Right renal cortex interstitium (tissue), 3 donors: Measurements from ENCODE around the gene IL16. TPM values are rescaled to one million over a fixed set of nuclear protein-coding genes. Genes with fewer than 3 reads are reported as not detected.

ENCODE experiments used
- DNase-seq, 3 donors: peaks; one replicate each; pipeline ENCODE4 v3.0.0-alpha.2; 2013; ENCODE audit warnings: low read depth in 3 of 3, low spot score in 2 of 3
- polyA plus RNA-seq, 3 donors: library from polyadenylated mRNA; unstranded; fragments of 120-200 nt; gene quantifications; one replicate each; pipeline ENCODE4 v1.2.1, GENCODE V29; 2013; ENCODE audit not compliant: insufficient read length in 3 of 3

IL16 gene
- polyA plus RNA-seq, 3 donors: 4.9 to 6.2 (median 6.1) TPM

- DNase-seq: no peak
Measured at GRCh38 chr15:81286621-81287121, 90.0 kb downstream of the IL16 start.

- no peak for DNase-seq
Measured at GRCh38 chr15:81288040-81288439, 91.4 kb downstream of the IL16 start.

DNA sequence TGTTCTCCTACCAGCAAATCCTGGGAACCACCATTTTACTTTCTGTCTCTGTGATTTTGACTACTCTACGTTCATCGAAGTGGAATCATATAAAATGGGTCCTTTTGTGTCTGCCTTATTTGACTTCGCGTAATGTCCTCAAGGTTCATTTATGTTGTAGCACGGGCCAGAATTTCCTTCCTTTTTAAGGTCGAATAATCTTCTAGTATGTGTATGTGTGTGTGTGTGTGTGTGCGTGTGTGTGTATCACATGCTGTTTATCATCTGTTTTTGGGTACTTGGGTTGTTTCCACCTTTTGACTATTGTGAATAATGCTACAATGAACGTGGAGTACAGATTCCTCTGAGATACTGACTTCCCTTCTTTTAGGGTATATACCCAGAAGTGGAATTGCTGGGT, 91.9 kb downstream of the IL16 start:
- DNase-seq: no peak

DNA sequence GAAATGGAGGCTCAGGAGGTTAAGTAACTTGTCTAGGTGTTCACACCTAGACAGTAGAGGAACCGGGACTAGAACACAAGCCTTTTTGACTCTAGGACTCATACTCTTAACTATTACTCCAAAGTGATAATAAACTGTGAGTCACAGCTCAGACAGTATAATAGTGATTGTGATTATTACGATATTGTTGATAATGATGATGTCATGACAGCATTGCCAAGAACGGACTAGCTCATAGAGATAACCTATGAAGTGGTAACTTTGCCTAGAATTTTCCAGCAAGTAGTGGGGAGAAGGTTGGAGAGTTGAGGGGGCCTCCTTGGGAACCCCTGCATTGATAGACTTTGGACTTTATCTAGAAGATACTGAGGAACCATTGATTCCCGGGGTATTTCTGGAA, 93.2 kb downstream of the IL16 start:
- no peak for DNase-seq

- no peak for DNase-seq
Measured at GRCh38 chr15:81291916-81292522, 95.3 kb downstream of the IL16 start.

GRCh38 chr15:81292523-81293001, 95.9 kb downstream of the IL16 start:
- DNase-seq: no peak

GRCh38 chr15:81293728-81294515, 97.2 kb downstream of the IL16 start:
- DNase-seq: no peak

- DNase-seq: no peak
Measured at GRCh38 chr15:81294516-81294880, 97.8 kb downstream of the IL16 start.

GRCh38 chr15:81295486-81296121, 98.9 kb downstream of the IL16 start:
- DNase-seq: no peak

DNA sequence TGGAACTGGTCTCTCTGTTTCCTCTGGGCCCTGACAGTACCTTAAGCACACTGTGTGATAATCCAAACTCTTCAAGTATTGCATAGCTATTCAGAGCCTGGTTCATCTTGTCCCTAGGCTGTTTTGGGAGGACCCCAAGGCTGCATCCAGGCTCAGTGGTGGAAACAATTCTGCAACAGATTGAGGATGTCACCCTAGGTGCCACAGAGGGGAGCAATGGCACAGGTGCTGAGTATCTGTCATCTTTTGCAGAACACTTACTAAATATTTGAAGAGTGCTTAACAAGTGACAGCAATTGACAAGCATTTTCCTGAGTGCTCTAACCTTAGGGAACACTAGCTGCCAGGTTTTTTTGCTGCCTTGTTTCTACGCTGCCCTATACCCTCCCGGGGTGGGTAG, 99.5 kb downstream of the IL16 start:
- DNase-seq: no peak

DNA sequence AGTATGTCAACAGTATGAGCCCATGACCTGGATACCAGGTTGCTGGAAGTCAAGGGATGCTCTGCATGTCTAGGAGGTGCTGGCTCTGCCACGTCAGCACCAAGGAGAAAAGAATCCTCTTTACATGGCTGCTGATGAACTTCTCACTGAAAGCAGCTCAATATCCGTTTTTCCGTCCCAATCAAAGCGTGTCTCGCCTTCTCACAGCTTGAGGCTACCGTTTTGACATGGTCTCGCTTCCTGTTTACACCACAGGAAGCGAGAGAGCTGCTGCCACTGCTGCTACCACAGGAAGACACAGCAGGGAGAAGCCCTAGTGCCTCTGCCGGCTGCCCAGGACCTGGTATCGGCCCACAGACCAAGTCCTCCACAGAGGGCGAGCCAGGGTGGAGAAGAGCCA, 100.0 kb downstream of the IL16 start:
- DNase-seq: no peak

GRCh38 chr15:81297147-81297572, 100.5 kb downstream of the IL16 start:
- no peak for DNase-seq

DNA sequence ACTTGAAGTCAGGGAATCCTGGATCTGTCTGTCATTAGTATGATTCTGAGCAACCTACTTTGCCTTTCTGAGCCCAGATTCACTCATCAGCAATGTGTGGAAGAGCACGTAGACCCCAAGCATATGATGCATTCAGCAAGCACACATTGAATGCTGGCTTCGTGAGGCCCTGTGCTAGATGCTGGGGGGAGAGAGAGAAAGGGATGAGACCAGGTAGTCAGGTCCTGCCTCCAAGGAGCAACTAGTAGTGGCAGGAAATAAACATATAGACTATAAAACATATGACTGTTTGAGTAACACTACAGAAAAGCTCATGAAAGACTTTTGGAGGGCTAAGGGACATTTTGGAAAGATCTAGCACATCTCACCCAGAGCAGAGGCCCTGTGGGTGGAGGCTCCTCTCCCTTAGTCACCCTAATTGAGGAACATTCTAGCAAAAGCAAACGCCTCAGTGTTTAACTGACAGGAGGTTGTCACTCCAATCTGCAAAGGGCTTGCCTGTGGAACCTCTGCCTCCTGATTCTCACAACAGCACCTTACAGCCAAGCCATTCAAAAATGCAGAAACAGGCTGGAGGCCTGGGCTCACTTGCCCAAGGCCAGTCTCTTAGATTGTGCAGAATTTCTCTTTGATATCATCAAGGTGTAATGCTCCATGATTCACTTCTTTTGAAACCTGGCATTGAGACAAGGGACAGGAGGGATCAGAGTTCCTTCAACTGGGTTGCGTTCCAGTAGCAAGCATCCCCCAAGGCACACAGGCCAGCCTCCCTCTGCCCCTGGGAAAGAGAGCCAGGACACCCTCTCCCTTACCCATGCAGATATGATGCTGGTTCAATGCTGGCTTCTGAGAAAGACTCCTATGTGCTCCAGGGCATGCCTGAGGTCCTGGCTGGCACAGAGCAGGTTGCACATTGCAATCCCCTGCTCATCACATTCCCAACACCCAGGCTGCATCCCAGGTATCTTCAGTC, 101.2 kb downstream of the IL16 start:
- no peak for DNase-seq

GRCh38 chr15:81298611-81299010, 101.9 kb downstream of the IL16 start:
- no peak for DNase-seq

DNA sequence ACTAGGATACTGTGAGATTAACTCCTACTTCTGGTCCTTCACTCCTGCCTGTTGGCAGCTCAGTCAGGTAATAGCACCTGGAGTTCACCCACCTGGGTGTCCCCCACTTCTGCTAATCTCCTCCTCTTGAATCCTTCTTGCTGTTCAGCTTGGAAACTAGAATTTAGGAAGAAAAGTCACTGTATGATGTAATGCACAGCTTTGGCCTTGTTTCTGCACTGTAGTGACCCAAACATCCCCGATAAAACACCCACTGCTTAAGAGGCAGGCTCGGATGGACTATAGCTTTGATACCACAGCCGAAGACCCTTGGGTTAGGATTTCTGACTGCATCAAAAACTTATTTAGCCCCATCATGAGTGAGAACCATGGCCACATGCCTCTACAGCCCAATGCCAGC, 102.5 kb downstream of the IL16 start:
- DNase-seq: no peak

DNA sequence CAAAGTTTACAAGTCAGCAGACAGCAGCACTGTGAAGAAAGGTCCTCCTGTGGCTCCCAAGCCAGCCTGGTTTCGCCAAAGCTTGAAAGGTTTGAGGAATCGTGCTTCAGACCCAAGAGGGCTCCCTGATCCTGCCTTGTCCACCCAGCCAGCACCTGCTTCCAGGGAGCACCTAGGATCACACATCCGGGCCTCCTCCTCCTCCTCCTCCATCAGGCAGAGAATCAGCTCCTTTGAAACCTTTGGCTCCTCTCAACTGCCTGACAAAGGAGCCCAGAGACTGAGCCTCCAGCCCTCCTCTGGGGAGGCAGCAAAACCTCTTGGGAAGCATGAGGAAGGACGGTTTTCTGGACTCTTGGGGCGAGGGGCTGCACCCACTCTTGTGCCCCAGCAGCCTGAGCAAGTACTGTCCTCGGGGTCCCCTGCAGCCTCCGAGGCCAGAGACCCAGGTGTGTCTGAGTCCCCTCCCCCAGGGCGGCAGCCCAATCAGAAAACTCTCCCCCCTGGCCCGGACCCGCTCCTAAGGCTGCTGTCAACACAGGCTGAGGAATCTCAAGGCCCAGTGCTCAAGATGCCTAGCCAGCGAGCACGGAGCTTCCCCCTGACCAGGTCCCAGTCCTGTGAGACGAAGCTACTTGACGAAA, 103.1 kb downstream of the IL16 start:
- DNase-seq: no peak

DNA sequence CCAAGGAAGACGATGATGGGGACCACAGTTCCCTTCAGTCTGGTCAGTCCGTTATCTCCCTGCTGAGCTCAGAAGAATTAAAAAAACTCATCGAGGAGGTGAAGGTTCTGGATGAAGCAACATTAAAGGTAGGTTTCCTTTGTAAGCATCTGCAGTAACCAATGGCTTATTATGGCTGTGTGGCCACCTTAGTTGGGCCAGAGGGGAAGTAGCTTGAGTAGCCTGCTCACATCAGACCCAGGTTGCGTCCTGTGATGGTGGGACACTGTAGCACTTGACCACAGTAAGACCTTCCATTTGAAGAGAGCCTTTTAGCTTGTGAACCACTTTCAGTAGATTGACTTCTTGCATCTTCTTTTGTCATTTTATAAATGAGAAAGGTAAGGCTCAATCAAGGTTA, 104.7 kb downstream of the IL16 start:
- no peak for DNase-seq

DNA sequence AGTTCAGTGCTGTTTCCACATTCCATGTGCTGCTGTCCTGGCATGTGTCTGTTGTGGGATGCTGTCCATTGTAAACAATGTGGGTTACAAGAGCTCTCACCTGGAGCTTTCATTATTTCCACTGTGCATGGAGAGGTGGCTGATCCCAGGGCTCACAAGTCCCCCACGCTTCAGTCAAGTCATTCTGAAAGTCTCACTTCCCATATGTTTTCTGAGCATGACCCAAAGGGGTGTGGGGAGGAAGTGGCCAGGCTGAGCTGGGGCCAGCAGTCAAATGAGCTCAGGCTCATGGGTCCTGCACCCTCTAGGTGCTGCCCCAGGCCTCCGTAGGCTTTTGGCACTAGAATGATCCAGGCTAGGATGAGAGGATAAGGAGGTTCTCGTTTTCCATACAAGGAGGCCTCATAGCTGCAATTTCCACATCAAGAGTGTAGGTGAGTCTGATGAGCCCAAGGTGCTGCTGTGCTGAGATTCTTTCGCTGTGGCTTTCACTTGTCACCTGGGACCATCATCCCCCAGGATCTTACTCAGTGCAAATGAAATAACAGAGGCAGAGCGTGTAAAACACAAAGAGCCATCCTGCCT, 105.2 kb downstream of the IL16 start:
- DNase-seq: no peak

GRCh38 chr15:81302701-81303109, 106.0 kb downstream of the IL16 start:
- DNase-seq: no peak
